NCI-H2171 treated with DMSO at 0.1 percent for 48 hours (cell line): ENCODE measurements around the gene KDM4B.
A peak's percentile ranks its signal among the peaks of the same experiment; 100 is the strongest.

Source experiments
- DNase-seq: peaks from one replicate; lab custom pipeline; 2025; lab: John Stamatoyannopoulos, UW

Gene KDM4B

DNA sequence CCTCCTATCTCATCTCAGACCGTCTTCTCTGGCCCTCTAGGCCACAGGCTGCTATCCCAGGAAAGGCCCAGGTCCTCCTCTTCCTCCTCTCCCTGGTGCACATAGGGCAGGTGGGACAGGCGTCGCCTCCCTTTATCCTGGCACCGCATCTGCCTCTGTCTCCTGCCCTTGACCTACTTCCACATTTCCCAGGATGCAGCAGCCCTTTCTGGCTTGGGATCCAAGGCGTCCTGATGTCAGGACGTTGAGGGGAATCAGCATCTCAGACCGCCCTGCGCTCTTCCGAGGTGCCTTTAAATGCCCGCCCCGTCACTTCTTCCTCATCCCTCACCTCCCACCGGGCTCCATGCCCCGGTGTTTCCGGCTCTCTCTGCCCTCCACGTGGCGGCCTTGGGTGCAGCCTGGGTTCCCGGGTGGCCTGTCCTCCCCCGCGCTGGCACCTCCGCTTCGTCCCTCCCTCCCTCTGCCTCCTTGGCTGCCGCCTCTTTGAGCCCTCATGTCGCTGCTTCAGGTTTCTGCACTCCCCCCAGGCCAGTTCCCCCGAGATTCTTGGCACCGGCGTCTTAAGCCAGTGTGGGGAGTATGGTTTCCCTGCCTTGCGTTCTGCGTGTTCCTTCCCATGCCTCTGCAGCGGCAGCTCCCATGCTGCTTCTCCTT is 66.3 kb downstream of the KDM4B start:
- peak; percentile 50 for DNase-seq

DNA sequence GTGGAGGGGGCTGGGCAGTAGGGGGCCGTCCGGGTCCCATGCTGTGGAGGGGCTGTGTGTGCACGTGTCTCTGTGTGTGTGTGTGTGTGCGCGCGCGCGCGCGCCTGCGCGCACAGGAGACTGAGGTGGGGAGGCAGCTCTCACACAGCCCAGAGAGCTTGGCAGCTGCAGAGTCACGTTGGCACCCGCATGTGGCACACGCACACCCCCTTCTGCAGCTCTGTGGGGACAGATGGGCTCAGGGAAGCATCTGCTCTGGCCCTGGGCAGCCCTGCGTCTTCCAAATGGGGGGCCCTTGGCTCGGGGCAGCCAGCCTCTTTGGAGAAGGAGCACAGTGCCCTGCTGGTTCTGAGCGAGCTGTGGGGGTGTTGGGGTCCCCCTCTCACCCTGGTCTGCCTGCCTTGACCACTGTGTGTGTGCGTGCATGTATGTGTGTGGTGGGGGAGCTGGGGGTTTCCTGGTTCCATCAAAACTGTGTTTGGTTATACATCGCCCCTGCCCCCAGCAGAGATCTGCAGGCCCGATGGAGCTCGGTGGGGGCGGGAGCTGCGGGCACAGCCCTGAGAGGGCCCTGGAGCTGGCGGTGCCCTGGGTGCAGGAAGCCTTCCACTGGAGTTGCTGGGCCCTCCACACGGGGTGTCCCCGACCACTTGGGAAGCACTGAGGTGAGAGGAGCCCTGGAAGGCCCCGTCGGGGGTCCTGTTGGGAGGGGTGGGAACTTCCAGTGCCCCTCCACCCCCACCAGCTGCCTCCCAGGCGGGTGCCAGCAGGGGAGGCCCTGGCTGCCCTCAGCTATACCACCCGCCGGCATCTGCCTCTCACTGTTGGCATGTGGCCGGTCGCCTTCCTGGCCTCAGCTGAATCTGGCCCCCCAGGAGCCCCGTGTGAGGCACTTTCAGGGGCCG is 67.1 kb downstream of the KDM4B start:
- DNase-seq: peak; percentile 87

- peak; percentile 62 for DNase-seq
These were observed 68.0 kb downstream of the KDM4B start for GRCh38 chr19:5036698-5037563.

GRCh38 chr19:5037936-5038335 is 69.0 kb downstream of the KDM4B start:
- DNase-seq: peak; percentile 91

GRCh38 chr19:5038631-5039271 is 69.8 kb downstream of the KDM4B start:
- peak; percentile 25 for DNase-seq

DNA sequence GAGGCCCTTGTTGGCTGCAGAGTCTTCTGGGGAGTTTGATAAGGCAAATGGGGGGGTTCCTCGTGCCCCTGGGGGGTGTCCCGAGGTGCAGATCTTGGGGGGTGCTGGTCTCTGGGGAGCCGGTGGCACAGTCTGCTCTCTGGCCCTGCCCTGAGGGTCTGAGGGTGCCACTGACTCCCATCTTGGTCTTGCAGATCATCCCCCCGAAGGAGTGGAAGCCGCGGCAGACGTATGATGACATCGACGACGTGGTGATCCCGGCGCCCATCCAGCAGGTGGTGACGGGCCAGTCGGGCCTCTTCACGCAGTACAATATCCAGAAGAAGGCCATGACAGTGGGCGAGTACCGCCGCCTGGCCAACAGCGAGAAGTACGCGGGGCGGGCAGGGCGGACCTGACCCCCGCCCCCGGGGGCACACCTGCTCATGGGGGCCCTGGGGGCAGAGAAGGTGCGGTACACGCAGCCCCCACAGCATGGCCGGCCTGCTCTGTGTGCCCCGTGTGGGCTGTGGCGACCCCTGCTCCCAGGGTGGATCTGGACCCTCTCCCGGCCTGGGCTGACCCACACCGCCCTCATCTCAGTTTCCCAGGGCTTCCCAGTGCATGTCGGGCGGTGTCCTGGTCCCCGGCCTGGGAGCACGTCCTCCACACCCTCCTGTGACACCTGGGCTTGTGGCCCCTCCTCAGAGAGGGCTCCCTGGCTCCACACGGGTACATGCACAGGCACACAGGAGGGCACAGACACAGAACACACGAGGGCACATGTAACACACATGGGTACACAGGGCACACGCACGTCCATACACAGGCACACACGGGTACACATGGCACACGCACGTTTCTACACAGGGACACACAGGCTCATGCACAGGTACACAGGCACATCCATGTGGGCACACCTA is 71.0 kb downstream of the KDM4B start:
- DNase-seq: no peak

GRCh38 chr19:5040544-5041167 is 71.7 kb downstream of the KDM4B start:
- no peak for DNase-seq

DNA sequence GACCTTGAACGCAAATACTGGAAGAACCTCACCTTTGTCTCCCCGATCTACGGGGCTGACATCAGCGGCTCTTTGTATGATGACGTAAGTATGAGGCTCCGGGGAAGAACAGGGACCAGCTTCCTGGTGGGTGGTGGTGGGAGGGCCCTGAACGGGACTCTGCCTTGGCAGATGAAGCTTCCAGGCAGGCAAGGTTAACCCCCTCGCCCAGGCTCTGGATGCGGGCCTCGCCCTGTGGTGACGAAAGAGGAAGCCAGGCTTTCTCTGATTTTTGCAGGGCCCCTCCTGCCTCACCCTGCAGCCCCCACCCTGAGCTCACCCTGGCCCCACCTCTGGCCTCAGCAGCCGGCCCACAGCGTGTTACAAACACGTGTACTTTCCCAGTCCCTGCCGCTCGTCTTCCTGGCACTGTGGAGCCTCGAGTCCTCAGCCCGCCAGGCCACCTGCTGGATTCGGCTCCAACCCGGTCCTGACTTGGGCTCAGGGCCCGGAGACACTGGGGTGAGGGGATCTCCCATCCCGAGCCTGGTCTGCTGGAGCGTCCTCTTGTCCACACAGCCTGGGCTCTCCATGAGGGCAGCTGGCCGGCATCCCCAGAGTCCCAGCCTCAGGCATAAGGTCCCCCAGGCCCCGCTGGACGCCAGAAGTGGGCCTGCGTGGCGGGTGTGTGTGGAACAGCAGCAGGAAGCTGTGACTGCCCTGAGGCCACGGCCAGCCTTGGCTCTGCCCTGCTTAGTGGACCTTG is 72.4 kb downstream of the KDM4B start:
- no peak for DNase-seq

GRCh38 chr19:5041913-5042187 is 72.9 kb downstream of the KDM4B start:
- no peak for DNase-seq

GRCh38 chr19:5042556-5042955 is 73.6 kb downstream of the KDM4B start:
- no peak for DNase-seq

GRCh38 chr19:5045029-5045428 is 76.1 kb downstream of the KDM4B start:
- DNase-seq: no peak

GRCh38 chr19:5045956-5046338 is 77.0 kb downstream of the KDM4B start:
- no peak for DNase-seq

DNA sequence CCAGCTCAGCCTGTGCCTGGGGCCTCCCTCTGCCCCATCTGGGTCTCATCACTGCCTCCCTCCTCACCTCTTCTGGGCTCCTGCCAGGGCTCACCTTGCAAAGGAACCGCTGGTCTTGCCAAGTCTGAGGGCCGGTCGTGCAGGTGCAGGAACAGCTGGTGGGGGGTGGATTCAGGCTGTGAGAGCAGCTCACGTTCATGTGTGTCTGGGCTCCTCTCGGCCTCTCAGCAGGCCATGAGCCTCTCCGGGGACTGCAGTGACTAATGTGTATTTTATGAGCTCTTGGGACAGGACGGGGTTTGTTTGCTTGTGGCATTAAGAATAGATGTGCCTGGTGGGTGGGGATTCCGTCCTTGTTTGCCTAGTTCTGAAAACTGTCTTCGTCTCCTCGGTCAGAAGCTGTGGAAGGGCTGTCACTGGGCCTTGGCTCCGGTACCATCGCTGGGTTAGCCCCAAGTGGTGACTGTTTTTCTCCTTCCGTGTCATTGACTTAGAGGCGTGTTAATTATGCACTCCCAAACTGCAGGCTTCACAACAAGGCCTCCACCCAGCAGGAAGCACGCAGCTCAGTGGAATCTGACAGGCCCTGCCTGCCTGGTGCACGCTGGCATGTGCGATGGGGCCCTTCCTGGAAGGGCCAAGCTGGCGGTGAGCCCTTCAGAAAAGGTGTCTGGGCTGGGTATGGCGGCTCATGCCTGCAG is 77.6 kb downstream of the KDM4B start:
- DNase-seq: peak; percentile 95

DNA sequence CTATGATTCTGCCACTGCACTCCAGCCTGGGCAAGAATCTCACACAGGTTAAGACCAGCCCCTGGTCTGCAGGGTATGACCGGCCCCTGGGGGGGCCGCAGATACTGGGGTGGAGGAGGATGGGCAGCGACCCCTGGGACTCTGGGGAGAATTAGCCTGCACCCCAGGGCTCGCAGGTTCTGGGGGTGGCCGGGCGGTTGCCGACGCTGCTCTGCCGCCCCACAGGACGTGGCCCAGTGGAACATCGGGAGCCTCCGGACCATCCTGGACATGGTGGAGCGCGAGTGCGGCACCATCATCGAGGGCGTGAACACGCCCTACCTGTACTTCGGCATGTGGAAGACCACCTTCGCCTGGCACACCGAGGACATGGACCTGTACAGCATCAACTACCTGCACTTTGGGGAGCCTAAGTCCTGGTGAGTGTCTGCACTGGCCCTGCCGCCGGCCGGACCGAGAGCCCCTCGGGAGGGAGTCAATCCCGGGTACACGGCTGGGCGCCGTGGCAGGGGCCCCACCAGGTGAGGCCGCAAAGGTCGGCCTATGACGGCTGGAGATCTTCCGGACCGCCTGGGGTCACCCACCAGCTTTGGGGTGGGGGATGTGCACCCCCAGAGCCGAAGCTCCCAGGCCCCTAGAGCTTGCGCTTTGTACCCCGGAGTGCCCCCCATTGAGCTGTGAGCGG is 78.5 kb downstream of the KDM4B start:
- DNase-seq: no peak

DNA sequence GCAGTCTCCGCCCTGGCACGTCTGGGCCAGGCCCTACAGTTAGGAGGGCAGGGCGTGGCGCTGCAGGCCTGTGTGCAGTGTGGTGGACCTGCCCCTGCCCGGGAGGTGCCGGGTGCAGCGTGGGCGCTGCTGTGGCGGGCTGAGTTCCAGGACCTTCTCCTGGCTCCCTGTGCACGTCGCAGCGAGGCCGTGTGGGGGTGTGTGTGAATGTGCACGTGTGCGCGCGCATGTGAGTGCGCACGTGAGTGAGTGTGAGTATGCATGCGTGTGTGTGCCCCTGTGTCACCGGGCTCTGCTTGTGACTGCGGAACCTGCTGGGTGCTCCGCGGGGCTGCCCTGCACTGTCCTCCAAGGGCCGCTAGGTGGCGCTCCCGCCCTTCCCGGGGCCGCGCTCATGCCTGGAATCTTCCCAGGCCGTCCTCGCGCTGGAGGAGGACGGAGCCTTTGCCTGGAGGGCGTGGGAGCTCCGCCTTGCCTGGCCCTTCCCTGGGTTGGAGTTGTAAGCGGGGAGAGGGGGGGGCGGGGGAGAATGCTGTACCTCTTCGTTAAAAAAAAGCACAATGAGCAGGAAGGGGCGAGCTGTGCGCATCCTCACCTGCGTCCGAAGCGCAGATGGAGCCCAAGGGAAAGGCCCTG is 79.3 kb downstream of the KDM4B start:
- peak; percentile 68 for DNase-seq

GRCh38 chr19:5048727-5049553 is 80.0 kb downstream of the KDM4B start:
- peak; percentile 11 for DNase-seq

DNA sequence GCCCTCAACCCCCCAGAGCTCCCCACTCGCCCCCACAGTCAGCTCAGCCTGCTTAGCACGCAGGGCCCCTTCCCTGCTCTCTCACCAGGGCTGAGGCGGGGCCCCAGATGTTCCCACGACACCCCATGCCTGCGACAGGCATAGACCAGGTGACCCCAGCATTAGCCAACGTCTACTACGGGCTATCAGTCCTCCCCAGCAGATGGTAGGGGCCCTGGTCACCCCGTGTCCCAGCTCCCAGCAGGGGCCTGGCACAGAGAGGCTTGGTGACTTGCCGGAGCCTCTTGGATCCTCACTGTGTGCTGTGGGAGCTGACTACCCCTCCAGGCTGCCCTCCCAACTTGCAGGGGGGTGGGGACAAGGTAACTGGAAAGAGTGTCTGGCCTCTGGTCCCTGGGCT is 80.6 kb downstream of the KDM4B start:
- no peak for DNase-seq
